Liver (tissue), 9 donors: Measurements from ENCODE around the gene URAD. TPM values are rescaled to one million over a fixed set of nuclear protein-coding genes. Genes with fewer than 3 reads are reported as not detected.
A peak's percentile ranks its signal among the peaks of the same experiment; 100 is the strongest.

ENCODE experiments used
- DNase-seq: peaks from one replicate; pipeline ENCODE4 v3.0.0-alpha.2; 2017; ENCODE audit warnings: low spot score
- H3K27ac ChIP-seq, 2 donors: one replicate each; pipeline ENCODE4 v1.7.0; 2013; ENCODE audit warnings: inconsistent platforms in 2 of 2, low read length in 2 of 2, control low read depth in 1 of 2, low read depth in 1 of 2, mild to moderate bottlenecking in 1 of 2
- H3K27me3 ChIP-seq, 4 donors: one replicate each; pipeline versions ENCODE4 v1.6.1 to v1.7.0; 2013; ENCODE audit warnings: low read length in 3 of 4, inconsistent platforms in 1 of 4, mild to moderate bottlenecking in 1 of 4, moderate library complexity in 1 of 4; ENCODE audit not compliant: control insufficient read depth in 4 of 4, insufficient read depth in 4 of 4
- H3K36me3 ChIP-seq, 4 donors: one replicate each; pipeline versions ENCODE4 v1.6.1 to v1.7.0; 2013; ENCODE audit warnings: low read length in 3 of 4, mild to moderate bottlenecking in 3 of 4, low read depth in 1 of 4, moderate library complexity in 1 of 4; ENCODE audit not compliant: control insufficient read depth in 4 of 4, insufficient read depth in 3 of 4
- H3K4me1 ChIP-seq, 4 donors: one replicate each; pipeline versions ENCODE4 v1.6.1 to v1.7.0; 2013; ENCODE audit warnings: low read length in 3 of 4, mild to moderate bottlenecking in 3 of 4, moderate library complexity in 1 of 4; ENCODE audit not compliant: control insufficient read depth in 4 of 4, insufficient read depth in 4 of 4
- H3K4me3 ChIP-seq, 3 donors: one replicate each; pipeline versions ENCODE4 v1.6.1 to v1.7.0; 2013; ENCODE audit warnings: low read length in 3 of 3, control low read depth in 1 of 3, low read depth in 1 of 3, mild to moderate bottlenecking in 1 of 3
- H3K9ac ChIP-seq, 2 donors: one replicate each; pipeline ENCODE4 v1.7.0; 2013; ENCODE audit warnings: low read length in 2 of 2, mild to moderate bottlenecking in 2 of 2, moderate library complexity in 2 of 2, control low read depth in 1 of 2, low read depth in 1 of 2
- H3K9me3 ChIP-seq, 4 donors: one replicate each; pipeline versions ENCODE4 v1.6.1 to v1.7.0; 2013; ENCODE audit warnings: low read length in 3 of 4; ENCODE audit not compliant: control insufficient read depth in 4 of 4
- ATF3 ChIP-seq: IDR thresholded peaks from 2 replicates; pipeline ENCODE4 v1.6.1; 2016; ENCODE audit warnings: antibody characterized with exemption
- HNF4A ChIP-seq, 2 donors: conservative IDR thresholded peaks; 2 replicates each; pipeline ENCODE4 v1.6.1; 2016; ENCODE audit warnings: antibody characterized with exemption in 2 of 2, mild to moderate bottlenecking in 2 of 2
- HNF4G ChIP-seq: IDR thresholded peaks from 2 replicates; pipeline ENCODE4 v1.6.1; 2016; ENCODE audit warnings: antibody characterized with exemption
- NR2F2 ChIP-seq: IDR thresholded peaks from 2 replicates; pipeline ENCODE4 v1.6.1; 2016; ENCODE audit warnings: antibody characterized with exemption
- SP1 ChIP-seq: IDR thresholded peaks from 2 replicates; pipeline ENCODE4 v1.6.1; 2018; ENCODE audit warnings: antibody characterized with exemption, mild to moderate bottlenecking
- YY1 ChIP-seq: IDR thresholded peaks from 2 replicates; pipeline ENCODE4 v1.6.1; 2016; ENCODE audit warnings: antibody characterized with exemption, mild to moderate bottlenecking
- WGBS: extraction: QIAGEN DNeasy Blood & Tissue Kit; methylation state at CpG from one replicate; pipeline ENCODE4 v1.1.7; 2013; 5-methylcytosine and 5-hydroxymethylcytosine counted together
- polyA plus RNA-seq, 2 donors: library from polyadenylated mRNA; stranded (reverse) in 1 of 2; unstranded in 1 of 2; fragments of 200-250 nt in 1 of 2; fragments of >200 nt in 1 of 2; fragmentation: Nextera tagmentation in 1 of 2; extraction: Ambion mirVana in 1 of 2; gene quantifications; one replicate each; pipeline versions ENCODE4 v1.2.1 to v1.2.3, GENCODE V29; 2013 to 2015
- total RNA-seq, 2 donors: library from RNA; depleted of rRNA; stranded (reverse); fragments of >200 nt; gene quantifications; one replicate each; pipeline ENCODE4 v1.2.3, GENCODE V29; 2014
- TF ChIP-seq, protein P1 (sequence below): IDR thresholded peaks from 2 replicates; pipeline ENCODE4 v1.6.1; 2016; ENCODE audit warnings: antibody characterized with exemption
- TF ChIP-seq, protein P2 (sequence below): fragments of 150-350 bp; IDR thresholded peaks from 2 replicates; pipeline ENCODE4 v1.5.1; 2017; ENCODE audit warnings: improper control_type of control experiment, low read depth, low read length; ENCODE audit not compliant: missing input control
- TF ChIP-seq, protein P3 (sequence below): IDR thresholded peaks from 2 replicates; pipeline ENCODE4 v1.6.1; 2016; ENCODE audit warnings: antibody characterized with exemption, mild to moderate bottlenecking
- donor health status: healthy.
- donor health status: healthy.
- donor health status: healthy.
- donor health status: healthy.
- donor health status: healthy.

URAD gene
- total and polyA plus RNA-seq, 4 donors = not detected

DNA sequence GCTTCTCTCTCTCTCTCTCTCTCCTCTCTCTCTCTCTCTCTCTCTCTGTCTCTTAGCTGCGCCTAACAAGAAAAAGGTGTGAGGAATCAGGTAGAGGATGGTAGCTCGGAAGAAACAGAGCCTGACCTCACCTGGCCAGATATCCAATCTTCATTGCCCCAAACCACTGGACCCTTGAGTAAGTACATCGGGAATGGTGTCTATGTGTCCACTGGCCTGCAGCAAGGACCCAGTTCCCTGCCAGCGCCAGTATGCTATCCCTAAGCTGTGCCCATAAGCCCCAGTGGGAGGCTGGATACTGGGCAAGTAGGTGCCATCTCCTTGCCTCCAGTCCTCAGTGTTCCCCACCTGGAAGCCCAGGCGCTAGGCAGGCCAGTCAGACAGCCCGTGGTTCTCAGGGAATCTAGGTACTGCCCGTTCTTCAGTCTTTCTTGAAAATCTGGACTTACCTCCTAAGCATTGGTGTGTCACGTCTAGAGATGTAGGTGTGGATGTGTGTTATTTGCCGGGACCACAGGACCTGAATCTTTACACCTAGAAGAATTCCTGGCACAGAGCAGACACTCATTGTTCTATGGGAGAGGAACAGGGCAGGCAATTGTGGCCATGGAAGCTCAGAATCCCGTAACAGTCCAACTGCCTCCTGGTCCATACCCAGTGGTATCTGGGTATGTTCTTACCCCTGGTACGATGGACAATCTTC is 7.3 kb downstream of the URAD start:
- WGBS = 26% methylated on average over 11 of the region's 11 CpGs
- Histone ChIP-seq H3K9ac (no peak overlapping the region), H3K27me3 (peaks cover 12 to 34% (median 24%) of the 10 kb centered on the region in 4 donors), H3K4me1 (peaks cover 6 to 33% (median 25%) of the 10 kb centered on the region in 4 donors), H3K9me3 (no peaks in the 10 kb centered on the region), H3K27ac (no peak overlapping the region), H3K4me3 (no peak overlapping the region), H3K36me3 (no peaks in the 10 kb centered on the region)
- no peak for DNase-seq
- no peak for TF ChIP-seq HNF4A (conservative IDR thresholded peaks at IDR 0.05)
- TF ChIP-seq NR2F2 = no peak
- no peak for TF ChIP-seq SP1
- no peak for TF ChIP-seq HNF4G
- no peak for TF ChIP-seq YY1
- TF ChIP-seq, protein P1, sequence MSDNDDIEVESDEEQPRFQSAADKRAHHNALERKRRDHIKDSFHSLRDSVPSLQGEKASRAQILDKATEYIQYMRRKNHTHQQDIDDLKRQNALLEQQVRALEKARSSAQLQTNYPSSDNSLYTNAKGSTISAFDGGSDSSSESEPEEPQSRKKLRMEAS = no peak

DNA sequence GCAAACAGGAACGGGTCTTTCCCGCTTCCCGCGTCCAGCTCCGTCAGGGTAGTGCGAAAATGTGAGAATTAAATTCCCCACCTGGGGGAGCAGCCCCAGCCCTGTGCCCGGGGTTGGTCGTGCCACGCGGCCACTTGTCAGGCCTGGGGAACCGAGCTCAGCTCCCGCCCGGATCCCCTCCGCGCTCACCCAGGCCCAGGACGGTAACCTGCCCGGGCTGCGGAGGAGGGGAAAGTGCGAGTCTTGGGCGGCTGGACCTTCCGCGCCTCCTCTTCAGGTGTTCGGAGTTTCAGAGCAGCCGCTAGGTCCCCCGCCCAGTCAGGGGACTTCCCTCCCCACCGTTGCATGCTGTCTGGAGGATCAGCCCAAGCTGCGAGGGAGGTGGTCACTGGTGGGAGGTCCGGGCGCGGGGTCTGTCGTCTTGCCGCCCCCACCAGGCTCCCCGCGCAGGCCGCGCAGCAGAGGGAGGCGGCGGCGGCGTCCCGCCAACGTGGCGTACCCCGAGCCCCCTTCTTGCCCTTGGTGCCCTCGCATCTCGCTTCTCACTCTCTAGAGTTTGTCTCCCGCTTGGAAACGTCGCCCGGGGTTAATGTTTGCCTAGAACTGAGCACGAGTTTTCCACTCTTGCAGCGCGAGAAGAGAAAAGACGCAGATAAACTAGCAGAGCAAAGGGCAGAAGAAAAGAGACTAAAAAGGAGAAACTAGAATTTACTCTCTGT is 8.1 kb downstream of the URAD start:
- Histone ChIP-seq H3K36me3 (no peaks in the 10 kb centered on the region), H3K27ac (no peak overlapping the region), H3K9me3 (no peaks in the 10 kb centered on the region), H3K9ac (no peak overlapping the region), H3K4me3 (peak overlapping the region in 1 of 3 donors; percentile 12), H3K4me1 (peaks cover 6 to 39% (median 30%) of the 10 kb centered on the region in 4 donors), H3K27me3 (peaks cover 14 to 37% (median 26%) of the 10 kb centered on the region in 4 donors)
- WGBS = 8% methylated on average over 54 of the region's 54 CpGs
- DNase-seq = no peak
- TF ChIP-seq HNF4A (conservative IDR thresholded peaks at IDR 0.05) = peak in 1 of 2 donors; percentile 34
- TF ChIP-seq HNF4G = no peak

- Histone ChIP-seq H3K9ac (no peak overlapping the region), H3K4me1 (peaks cover 6 to 41% (median 32%) of the 10 kb centered on the region in 4 donors), H3K36me3 (no peaks in the 10 kb centered on the region), H3K27me3 (peaks cover 16 to 37% (median 28%) of the 10 kb centered on the region in 4 donors), H3K27ac (no peak overlapping the region), H3K9me3 (no peaks in the 10 kb centered on the region), H3K4me3 (peak overlapping the region in 1 of 3 donors; percentile 24)
- WGBS = 8% methylated on average over 15 of the region's 15 CpGs
- DNase-seq = no peak
- TF ChIP-seq ATF3 (no peak), HNF4G (no peak)
- TF ChIP-seq, protein P2, sequence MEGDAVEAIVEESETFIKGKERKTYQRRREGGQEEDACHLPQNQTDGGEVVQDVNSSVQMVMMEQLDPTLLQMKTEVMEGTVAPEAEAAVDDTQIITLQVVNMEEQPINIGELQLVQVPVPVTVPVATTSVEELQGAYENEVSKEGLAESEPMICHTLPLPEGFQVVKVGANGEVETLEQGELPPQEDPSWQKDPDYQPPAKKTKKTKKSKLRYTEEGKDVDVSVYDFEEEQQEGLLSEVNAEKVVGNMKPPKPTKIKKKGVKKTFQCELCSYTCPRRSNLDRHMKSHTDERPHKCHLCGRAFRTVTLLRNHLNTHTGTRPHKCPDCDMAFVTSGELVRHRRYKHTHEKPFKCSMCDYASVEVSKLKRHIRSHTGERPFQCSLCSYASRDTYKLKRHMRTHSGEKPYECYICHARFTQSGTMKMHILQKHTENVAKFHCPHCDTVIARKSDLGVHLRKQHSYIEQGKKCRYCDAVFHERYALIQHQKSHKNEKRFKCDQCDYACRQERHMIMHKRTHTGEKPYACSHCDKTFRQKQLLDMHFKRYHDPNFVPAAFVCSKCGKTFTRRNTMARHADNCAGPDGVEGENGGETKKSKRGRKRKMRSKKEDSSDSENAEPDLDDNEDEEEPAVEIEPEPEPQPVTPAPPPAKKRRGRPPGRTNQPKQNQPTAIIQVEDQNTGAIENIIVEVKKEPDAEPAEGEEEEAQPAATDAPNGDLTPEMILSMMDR = no peak
- TF ChIP-seq, protein P3, sequence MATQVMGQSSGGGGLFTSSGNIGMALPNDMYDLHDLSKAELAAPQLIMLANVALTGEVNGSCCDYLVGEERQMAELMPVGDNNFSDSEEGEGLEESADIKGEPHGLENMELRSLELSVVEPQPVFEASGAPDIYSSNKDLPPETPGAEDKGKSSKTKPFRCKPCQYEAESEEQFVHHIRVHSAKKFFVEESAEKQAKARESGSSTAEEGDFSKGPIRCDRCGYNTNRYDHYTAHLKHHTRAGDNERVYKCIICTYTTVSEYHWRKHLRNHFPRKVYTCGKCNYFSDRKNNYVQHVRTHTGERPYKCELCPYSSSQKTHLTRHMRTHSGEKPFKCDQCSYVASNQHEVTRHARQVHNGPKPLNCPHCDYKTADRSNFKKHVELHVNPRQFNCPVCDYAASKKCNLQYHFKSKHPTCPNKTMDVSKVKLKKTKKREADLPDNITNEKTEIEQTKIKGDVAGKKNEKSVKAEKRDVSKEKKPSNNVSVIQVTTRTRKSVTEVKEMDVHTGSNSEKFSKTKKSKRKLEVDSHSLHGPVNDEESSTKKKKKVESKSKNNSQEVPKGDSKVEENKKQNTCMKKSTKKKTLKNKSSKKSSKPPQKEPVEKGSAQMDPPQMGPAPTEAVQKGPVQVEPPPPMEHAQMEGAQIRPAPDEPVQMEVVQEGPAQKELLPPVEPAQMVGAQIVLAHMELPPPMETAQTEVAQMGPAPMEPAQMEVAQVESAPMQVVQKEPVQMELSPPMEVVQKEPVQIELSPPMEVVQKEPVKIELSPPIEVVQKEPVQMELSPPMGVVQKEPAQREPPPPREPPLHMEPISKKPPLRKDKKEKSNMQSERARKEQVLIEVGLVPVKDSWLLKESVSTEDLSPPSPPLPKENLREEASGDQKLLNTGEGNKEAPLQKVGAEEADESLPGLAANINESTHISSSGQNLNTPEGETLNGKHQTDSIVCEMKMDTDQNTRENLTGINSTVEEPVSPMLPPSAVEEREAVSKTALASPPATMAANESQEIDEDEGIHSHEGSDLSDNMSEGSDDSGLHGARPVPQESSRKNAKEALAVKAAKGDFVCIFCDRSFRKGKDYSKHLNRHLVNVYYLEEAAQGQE = no peak
Measured at GRCh38 chr13:27979765-27980279, 8.7 kb downstream of the URAD start.
